ENCODE results near the gene TRPV3. TPM values are rescaled to one million over a fixed set of nuclear protein-coding genes. Genes with fewer than 3 reads are reported as not detected.

Gene TRPV3
- total RNA-seq, 1 experiment from 2014 or later = 0.31 TPM

- intact Hi-C loops (cut with micrococcal nuclease; ENCODE audit: unreplicated experiment) = no loop called here
- in situ Hi-C loops (cut with HindIII; ENCODE audit: low pct_unique_long_range_greater_than_20kb, low sequenced_read_pairs) = no loop called here
- ATAC-seq (no peak), DNase-seq (ENCODE audit: low read depth, low spot score) (no peak)
- ChIA-PET CTCF (no interaction called here), POLR2A (no interaction called here)
- no TSS peak for BruUV-seq (replicated peaks)
- H3K27me3 ChIP-seq (ENCODE audit: control insufficient read depth, insufficient read depth, low read length) = no peaks in the 10 kb centered on the region
- H3K4me3 ChIP-seq (ENCODE audit: low read depth in 2 of 2, low read length in 2 of 2) = no peak overlapping the region
- no peaks in the 10 kb centered on the region for H3K4me1 ChIP-seq (ENCODE audit: control insufficient read depth, insufficient read depth, low read length)
- H3K27ac ChIP-seq (ENCODE audit: low read length) = no peak overlapping the region
- no peaks in the 10 kb centered on the region for H3K9me3 ChIP-seq (ENCODE audit: control insufficient read depth, insufficient read depth, low read depth, low read length)
- no peaks in the 10 kb centered on the region for H3K36me3 ChIP-seq (ENCODE audit: control insufficient read depth, insufficient read depth, low read length)
- TF ChIP-seq SIN3A (IDR thresholded peaks at IDR 0.05; ENCODE audit: borderline replicate concordance, insufficient read depth, low read depth, low read length) (no peak), REST (IDR thresholded peaks at IDR 0.05; ENCODE audit: insufficient read depth in 1 of 2, low read depth in 2 of 2, low read length in 1 of 2) (no peak), POLR2AphosphoS5 (IDR thresholded peaks at IDR 0.05; ENCODE audit: low read depth, low read length) (no peak), TCF7L2 (IDR thresholded peaks at IDR 0.05; ENCODE audit: low read depth, low read length) (no peak)
- TF ChIP-seq, protein P1, sequence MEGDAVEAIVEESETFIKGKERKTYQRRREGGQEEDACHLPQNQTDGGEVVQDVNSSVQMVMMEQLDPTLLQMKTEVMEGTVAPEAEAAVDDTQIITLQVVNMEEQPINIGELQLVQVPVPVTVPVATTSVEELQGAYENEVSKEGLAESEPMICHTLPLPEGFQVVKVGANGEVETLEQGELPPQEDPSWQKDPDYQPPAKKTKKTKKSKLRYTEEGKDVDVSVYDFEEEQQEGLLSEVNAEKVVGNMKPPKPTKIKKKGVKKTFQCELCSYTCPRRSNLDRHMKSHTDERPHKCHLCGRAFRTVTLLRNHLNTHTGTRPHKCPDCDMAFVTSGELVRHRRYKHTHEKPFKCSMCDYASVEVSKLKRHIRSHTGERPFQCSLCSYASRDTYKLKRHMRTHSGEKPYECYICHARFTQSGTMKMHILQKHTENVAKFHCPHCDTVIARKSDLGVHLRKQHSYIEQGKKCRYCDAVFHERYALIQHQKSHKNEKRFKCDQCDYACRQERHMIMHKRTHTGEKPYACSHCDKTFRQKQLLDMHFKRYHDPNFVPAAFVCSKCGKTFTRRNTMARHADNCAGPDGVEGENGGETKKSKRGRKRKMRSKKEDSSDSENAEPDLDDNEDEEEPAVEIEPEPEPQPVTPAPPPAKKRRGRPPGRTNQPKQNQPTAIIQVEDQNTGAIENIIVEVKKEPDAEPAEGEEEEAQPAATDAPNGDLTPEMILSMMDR (IDR thresholded peaks at IDR 0.05) = no peak
Measured at GRCh38 chr17:3571043-3571900, 13.7 kb upstream of the TRPV3 start.

DNA sequence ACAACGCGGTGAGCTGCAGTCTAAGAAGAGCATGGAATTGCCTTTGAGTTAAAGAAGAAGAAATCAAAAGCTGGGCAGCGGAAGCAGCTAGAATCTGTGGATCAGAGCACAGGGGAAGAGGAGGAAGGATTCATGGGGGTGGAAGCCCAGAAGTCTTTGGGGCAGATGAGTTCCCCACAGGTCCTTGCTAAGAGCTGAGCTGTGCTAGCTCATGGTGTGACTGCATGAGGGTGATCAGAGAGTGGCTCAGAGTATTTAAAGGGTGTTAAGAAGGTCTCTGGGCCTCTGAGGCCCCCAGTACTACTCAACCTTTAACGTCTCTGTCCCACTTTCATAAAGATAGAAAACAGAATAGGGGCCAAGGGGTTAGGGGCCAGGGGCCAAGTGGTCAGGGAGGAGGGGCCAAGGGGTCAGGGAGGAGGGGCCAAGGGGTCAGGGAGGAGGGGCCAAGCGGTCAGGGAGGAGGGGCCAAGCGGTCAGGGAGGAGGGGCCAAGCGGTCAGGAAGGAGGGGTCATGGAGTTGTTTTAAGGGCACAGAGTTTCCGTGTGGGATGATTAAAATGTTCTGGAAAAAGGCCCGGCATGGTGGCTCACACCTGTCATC lies 12.0 kb upstream of the TRPV3 start:
- Histone ChIP-seq H3K36me3 (ENCODE audit: control insufficient read depth, insufficient read depth, low read length) (no peaks in the 10 kb centered on the region), H3K27me3 (ENCODE audit: control insufficient read depth, insufficient read depth, low read length) (no peaks in the 10 kb centered on the region), H3K27ac (ENCODE audit: low read length) (no peak overlapping the region), H3K4me1 (ENCODE audit: control insufficient read depth, insufficient read depth, low read length) (no peaks in the 10 kb centered on the region), H3K4me3 (ENCODE audit: low read depth in 2 of 2, low read length in 2 of 2) (no peak overlapping the region), H3K9me3 (ENCODE audit: control insufficient read depth, insufficient read depth, low read depth, low read length) (no peaks in the 10 kb centered on the region)
- in situ Hi-C loops (cut with HindIII; ENCODE audit: low pct_unique_long_range_greater_than_20kb, low sequenced_read_pairs) = no loop called here
- intact Hi-C loops (cut with micrococcal nuclease; ENCODE audit: unreplicated experiment) = no loop called here
- POLR2A ChIA-PET = no interaction called here
- BruUV-seq (replicated peaks) = no TSS peak
- no peak; the same call in 1 of the 2 replicates for ATAC-seq
- no peak for TF ChIP-seq TCF7L2 (IDR thresholded peaks at IDR 0.05; ENCODE audit: low read depth, low read length)
- TF ChIP-seq REST (IDR thresholded peaks at IDR 0.05; ENCODE audit: insufficient read depth in 1 of 2, low read depth in 2 of 2, low read length in 1 of 2) = no peak
- TF ChIP-seq SIN3A (IDR thresholded peaks at IDR 0.05; ENCODE audit: borderline replicate concordance, insufficient read depth, low read depth, low read length) = no peak
- TF ChIP-seq, protein P1 (IDR thresholded peaks at IDR 0.05) = no peak
- no peak for TF ChIP-seq POLR2AphosphoS5 (IDR thresholded peaks at IDR 0.05; ENCODE audit: low read depth, low read length)
- no peak for DNase-seq (ENCODE audit: low read depth, low spot score)
- CTCF ChIA-PET = no interaction called here

All from Panc1 (cell line).